NCI-H1417 (cell line): Measurements from ENCODE around the gene SERPINA10.
"Not testable (repeated sequence)": the region's sequence is repeated elsewhere in the genome, so short reads cannot be mapped to it uniquely, and the experiment has no call there.

Experiments
- DNase-seq, 3 experiments: peaks; one replicate each; lab custom pipeline; 2025; lab: John Stamatoyannopoulos, UW

The SERPINA10 gene

GRCh38 chr14:94313991-94314655, 21.1 kb upstream of the SERPINA10 start:
- DNase-seq, result no peak

- DNase-seq, result no peak
Observed at GRCh38 chr14:94312481-94313246, 19.6 kb upstream of the SERPINA10 start.

- no peak for DNase-seq
Observed at GRCh38 chr14:94310248-94310647, 17.2 kb upstream of the SERPINA10 start.

GRCh38 chr14:94309721-94310120, 16.7 kb upstream of the SERPINA10 start:
- DNase-seq, result no peak

GRCh38 chr14:94307410-94307992, 14.4 kb upstream of the SERPINA10 start:
- peak in 1 of 3 experiments; percentile 8 for DNase-seq

GRCh38 chr14:94306047-94306978, 13.2 kb upstream of the SERPINA10 start:
- no peak for DNase-seq

GRCh38 chr14:94305620-94306019, 12.6 kb upstream of the SERPINA10 start:
- no peak for DNase-seq

GRCh38 chr14:94304243-94304642, 11.2 kb upstream of the SERPINA10 start:
- no peak for DNase-seq

GRCh38 chr14:94303111-94303510, 10.0 kb upstream of the SERPINA10 start:
- DNase-seq, result no peak

GRCh38 chr14:94298130-94298529, 5.1 kb upstream of the SERPINA10 start:
- no peak for DNase-seq

GRCh38 chr14:94296181-94296545, 3.1 kb upstream of the SERPINA10 start:
- DNase-seq, result not testable (repeated sequence)

- no peak for DNase-seq
Observed at GRCh38 chr14:94295360-94296180, 2.5 kb upstream of the SERPINA10 start.

GRCh38 chr14:94293578-94293924, 483 bp upstream of the SERPINA10 start:
- DNase-seq, result no peak

GRCh38 chr14:94292526-94292871, 569 bp downstream of the SERPINA10 start:
- no peak for DNase-seq

- no peak for DNase-seq
Observed at GRCh38 chr14:94291906-94292525, 1.1 kb downstream of the SERPINA10 start.

GRCh38 chr14:94291159-94291905, 1.7 kb downstream of the SERPINA10 start:
- DNase-seq, result no peak

- DNase-seq, result no peak
Observed at GRCh38 chr14:94290197-94290596, 2.9 kb downstream of the SERPINA10 start.

GRCh38 chr14:94288610-94289465, 4.2 kb downstream of the SERPINA10 start:
- no peak for DNase-seq

GRCh38 chr14:94285158-94285557, 7.9 kb downstream of the SERPINA10 start:
- no peak for DNase-seq
